IMR-90 (cell line): ENCODE results near the gene ARMC6. TPM values are rescaled to one million over a fixed set of nuclear protein-coding genes. Genes with fewer than 3 reads are reported as not detected.

ENCODE experiments used
- ATAC-seq: fragments of 200-7000 bp; cut with Tn5 transposase; 2 replicates; pipeline ENCODE4 v1.9.1; 2020; ENCODE audit warnings: low read depth, mild to moderate bottlenecking, moderate library complexity
- BruUV-seq: library from RNA; stranded (reverse); fragments of 400-500 nt; replicated peaks from 2 replicates; lab custom pipeline; 2021; lab: Mats Ljungman, UMichigan
- CTCF ChIA-PET: fragments of 300-600 bp; formaldehyde crosslinking; extraction: SDS; loops from one replicate; lab custom pipeline; 2021; ENCODE audit warnings: antibody characterized with exemption; lab: Yijun Ruan, JAX
- POLR2A ChIA-PET: fragments of 300-600 bp; sonication (Branson Sonifier 250); formaldehyde crosslinking; loops from one replicate; lab custom pipeline; 2022; ENCODE audit warnings: antibody characterized with exemption; ENCODE audit not compliant: unreplicated experiment; lab: Charles Lee
- DNase-seq: peaks from one replicate; pipeline ENCODE4 v3.0.0; 2013
- H2AFZ ChIP-seq: replicated peaks from 2 replicates; pipeline ENCODE3; 2013; ENCODE audit warnings: low read length, mild to moderate bottlenecking; ENCODE audit not compliant: poor library complexity
- H2AK5ac ChIP-seq: 2 replicates; pipeline ENCODE4 v1.6.1; 2013; ENCODE audit warnings: low read depth, low read length, inconsistent platforms
- H2AK9ac ChIP-seq: replicated peaks from 2 replicates; pipeline ENCODE3; 2013; ENCODE audit warnings: mild to moderate bottlenecking, low read depth, low read length, moderate library complexity; ENCODE audit not compliant: poor library complexity
- H2BK120ac ChIP-seq: 2 replicates; pipeline ENCODE4 v1.6.1; 2013; ENCODE audit warnings: low read depth, low read length, inconsistent platforms
- H2BK15ac ChIP-seq: 3 replicates; pipeline ENCODE4 v1.6.1; 2013; ENCODE audit warnings: low read depth, low read length, inconsistent platforms
- H2BK20ac ChIP-seq: 2 replicates; pipeline ENCODE4 v1.6.1; 2013; ENCODE audit warnings: low read depth, mild to moderate bottlenecking, inconsistent platforms, low read length, moderate library complexity
- H2BK5ac ChIP-seq: 2 replicates; pipeline ENCODE4 v1.6.1; 2013; ENCODE audit warnings: mild to moderate bottlenecking, low read depth, low read length, inconsistent platforms; ENCODE audit not compliant: poor library complexity, severe bottlenecking
- H3K14ac ChIP-seq: replicated peaks from 2 replicates; pipeline ENCODE4 v1.6.1; 2013; ENCODE audit warnings: low read depth, low read length, inconsistent platforms
- H3K18ac ChIP-seq: 2 replicates; pipeline ENCODE4 v1.6.1; 2013; ENCODE audit warnings: low read depth, low read length, control low read depth
- H3K23ac ChIP-seq: 2 replicates; pipeline ENCODE4 v1.6.1; 2013; ENCODE audit warnings: low read depth, low read length, inconsistent platforms
- H3K27ac ChIP-seq: 2 replicates; pipeline ENCODE4 v1.5.1; 2013; ENCODE audit warnings: mild to moderate bottlenecking, control low read depth, low read length; ENCODE audit not compliant: insufficient read depth
- H3K27me3 ChIP-seq: 2 replicates; pipeline ENCODE4 v1.6.1; 2013; ENCODE audit warnings: low read length; ENCODE audit not compliant: control insufficient read depth, insufficient read depth
- H3K36me3 ChIP-seq: 2 replicates; pipeline ENCODE4 v1.6.1; 2013; ENCODE audit warnings: low read length, mixed read lengths; ENCODE audit not compliant: control insufficient read depth, insufficient read depth
- H3K4ac ChIP-seq: 2 replicates; pipeline ENCODE4 v1.6.1; 2013; ENCODE audit warnings: low read depth, low read length, inconsistent platforms
- H3K4me1 ChIP-seq: 2 replicates; pipeline ENCODE4 v1.6.1; 2013; ENCODE audit warnings: low read length, mixed read lengths; ENCODE audit not compliant: control insufficient read depth, insufficient read depth
- H3K4me2 ChIP-seq: 2 replicates; pipeline ENCODE4 v1.6.1; 2013; ENCODE audit warnings: low read depth, mild to moderate bottlenecking, control low read depth, low read length, moderate library complexity
- H3K4me3 ChIP-seq: 2 replicates; pipeline ENCODE4 v1.5.1; 2013; ENCODE audit warnings: low read depth, mild to moderate bottlenecking, control low read depth, low read length, moderate library complexity; ENCODE audit not compliant: insufficient read depth
- H3K56ac ChIP-seq: 2 replicates; pipeline ENCODE4 v1.6.1; 2013; ENCODE audit warnings: low read length, inconsistent platforms; ENCODE audit not compliant: insufficient read depth; ENCODE audit errors: extremely low read depth
- H3K79me1 ChIP-seq, 2 experiments: 2 replicates each; pipeline ENCODE4 v1.6.1; 2013; ENCODE audit warnings: low read length in 2 of 2, inconsistent platforms in 1 of 2, low read depth in 1 of 2
- H3K9ac ChIP-seq: 2 replicates; pipeline ENCODE4 v1.6.1; 2013; ENCODE audit warnings: low read depth, low read length, control low read depth
- H3K9me1 ChIP-seq: 2 replicates; pipeline ENCODE4 v1.6.1; 2013; ENCODE audit warnings: low read length, inconsistent platforms; ENCODE audit not compliant: insufficient read depth
- H3K9me3 ChIP-seq: 2 replicates; pipeline ENCODE4 v1.6.1; 2013; ENCODE audit warnings: low read length; ENCODE audit not compliant: control insufficient read depth, insufficient read depth
- H4K20me1 ChIP-seq: 2 replicates; pipeline ENCODE4 v1.6.1; 2013; ENCODE audit warnings: low read length, inconsistent platforms; ENCODE audit not compliant: insufficient read depth
- H4K5ac ChIP-seq: 2 replicates; pipeline ENCODE4 v1.6.1; 2013; ENCODE audit warnings: mild to moderate bottlenecking, low read depth, low read length, control low read depth
- H4K8ac ChIP-seq, 2 experiments: 2 replicates each; pipeline ENCODE4 v1.6.1; 2013; ENCODE audit warnings: low read depth in 2 of 2, low read length in 2 of 2, control low read depth in 1 of 2, inconsistent platforms in 1 of 2
- H4K91ac ChIP-seq: 2 replicates; pipeline ENCODE4 v1.6.1; 2013; ENCODE audit warnings: low read depth, low read length, inconsistent platforms; ENCODE audit not compliant: insufficient read depth
- BHLHE40 ChIP-seq: fragments of 150-350 bp; IDR thresholded peaks from 2 replicates; pipeline ENCODE4 v1.6.1; 2016; ENCODE audit warnings: mild to moderate bottlenecking, low read depth, low read length
- CEBPB ChIP-seq: IDR thresholded peaks from 2 replicates; pipeline ENCODE4 v1.6.1; 2012; ENCODE audit warnings: low read depth, low read length, improper control_type of control experiment
- CHD1 ChIP-seq: IDR thresholded peaks from 2 replicates; pipeline ENCODE4 v1.6.1; 2012; ENCODE audit warnings: low read depth, low read length, improper control_type of control experiment
- CTCF ChIP-seq: conservative IDR thresholded peaks from 2 replicates; pipeline ENCODE4 v1.5.1; 2012; ENCODE audit warnings: mild to moderate bottlenecking, low read depth, low read length, improper control_type of control experiment
- ELK1 ChIP-seq: fragments of 150-350 bp; IDR thresholded peaks from 2 replicates; pipeline ENCODE4 v1.6.1; 2016; ENCODE audit warnings: low read depth, mild to moderate bottlenecking, low read length, moderate library complexity, borderline replicate concordance
- FOS ChIP-seq: fragments of 150-350 bp; IDR thresholded peaks from 2 replicates; pipeline ENCODE4 v1.6.1; 2016; ENCODE audit warnings: low read depth, low read length
- MAFK ChIP-seq: IDR thresholded peaks from 2 replicates; pipeline ENCODE4 v1.6.1; 2012; ENCODE audit warnings: low read depth, low read length, improper control_type of control experiment
- MAZ ChIP-seq: IDR thresholded peaks from 2 replicates; pipeline ENCODE4 v1.6.1; 2012; ENCODE audit warnings: low read depth, mild to moderate bottlenecking, low read length, improper control_type of control experiment, moderate library complexity, borderline replicate concordance
- MXI1 ChIP-seq: IDR thresholded peaks from 2 replicates; pipeline ENCODE4 v1.6.1; 2012; ENCODE audit warnings: low read depth, mild to moderate bottlenecking, low read length, moderate library complexity, borderline replicate concordance
- NFE2L2 ChIP-seq: fragments of 150-350 bp; IDR thresholded peaks from 2 replicates; pipeline ENCODE4 v1.6.1; 2016; ENCODE audit warnings: low read depth, mild to moderate bottlenecking, low read length
- POLR2A ChIP-seq: IDR thresholded peaks from 2 replicates; pipeline ENCODE4 v1.6.1; 2012; ENCODE audit warnings: mild to moderate bottlenecking, low read depth, low read length
- RAD21 ChIP-seq: IDR thresholded peaks from 2 replicates; pipeline ENCODE4 v1.6.1; 2012; ENCODE audit warnings: low read length, improper control_type of control experiment
- RCOR1 ChIP-seq: IDR thresholded peaks from 2 replicates; pipeline ENCODE4 v1.6.1; 2012; ENCODE audit warnings: mild to moderate bottlenecking, low read length, improper control_type of control experiment; ENCODE audit not compliant: insufficient replicate concordance
- RFX5 ChIP-seq: IDR thresholded peaks from 2 replicates; pipeline ENCODE4 v1.8.0; 2012; ENCODE audit warnings: low read depth, mild to moderate bottlenecking, low read length, moderate library complexity
- SMC3 ChIP-seq: fragments of 150-350 bp; IDR thresholded peaks from 2 replicates; pipeline ENCODE4 v1.6.1; 2016; ENCODE audit warnings: low read depth, mild to moderate bottlenecking, antibody characterized with exemption, low read length, moderate library complexity
- USF2 ChIP-seq: fragments of 150-350 bp; IDR thresholded peaks from 2 replicates; pipeline ENCODE4 v1.6.1; 2017; ENCODE audit warnings: mild to moderate bottlenecking, antibody characterized with exemption, low read length, low read depth
- WGBS, 2 experiments: methylation state at CpG; one replicate each; pipeline versions ENCODE4 v1.1.5 to v1.1.7; 2013; ENCODE audit warnings: missing lambda C conversion rate in 2 of 2; ENCODE audit not compliant: insufficient read length in 1 of 2; ENCODE audit errors: extremely low coverage in 2 of 2; 5-methylcytosine and 5-hydroxymethylcytosine counted together
- dilution Hi-C: fragments of 300-500 bp; cut with HindIII; formaldehyde crosslinking; loops from one replicate; pipeline ENCODE4 v1.14.3; 2018; ENCODE audit warnings: low sequenced_read_pairs; ENCODE audit not compliant: unreplicated experiment
- in situ Hi-C: fragments of 300-500 bp; cut with MboI; formaldehyde crosslinking; loops from 3 replicates; pipeline ENCODE4 v1.14.3; 2019; ENCODE audit warnings: low sequenced_read_pairs, inconsistent platforms, mixed read lengths
- intact Hi-C: fragments of 100-400 bp; cut with micrococcal nuclease; formaldehyde crosslinking; loops from 2 replicates; pipeline ENCODE4 v1.10.0; 2022
- polyA plus RNA-seq, 3 experiments: library from polyadenylated mRNA; depleted of rRNA; stranded (reverse); fragments of >200 nt; gene quantifications; 2 replicates each; pipeline ENCODE4 v1.2.3, GENCODE V29; 2012; ENCODE audit warnings: low replicate concordance in 1 of 3
- total RNA-seq: library from RNA; depleted of rRNA; stranded (reverse); fragments of >200 nt; gene quantifications from 2 replicates; pipeline ENCODE4 v1.2.3, GENCODE V29; 2012

ARMC6 gene
- total and polyA plus RNA-seq, 2 of the 4 experiments (the other 2 are of a cell fraction), result 41.5 to 52.7 TPM

- no peaks in the 10 kb centered on the region for H3K27me3 ChIP-seq
- no peaks in the 10 kb centered on the region for H3K9me3 ChIP-seq
- H3K4ac ChIP-seq, result no peak overlapping the region
- no peak overlapping the region for H3K4me2 ChIP-seq
- no peak overlapping the region for H3K23ac ChIP-seq
- no peak overlapping the region for H2BK20ac ChIP-seq
- WGBS, 2 experiments, result no CpG with 5 or more reads among the region's 13 CpGs
- dilution Hi-C loops, result no loop called here
- no peak overlapping the region for H2AFZ ChIP-seq
- ChIA-PET POLR2A (no interaction called here), CTCF (no interaction called here)
- DNase-seq (no peak), ATAC-seq (no peak)
- no peaks in the 10 kb centered on the region; the same call in 1 of the 2 replicates for H4K20me1 ChIP-seq
- no peak overlapping the region for H3K9ac ChIP-seq
- no peak overlapping the region for H2AK5ac ChIP-seq
- H2BK15ac ChIP-seq, result no peak overlapping the region
- H4K91ac ChIP-seq, result no peak overlapping the region
- no peak overlapping the region for H3K14ac ChIP-seq
- peaks cover 63% of the 10 kb centered on the region for H3K36me3 ChIP-seq
- H3K56ac ChIP-seq, result no peak overlapping the region
- no peaks in the 10 kb centered on the region; the same call in 1 of the 2 replicates for H3K9me1 ChIP-seq
- peaks cover 0 to 15% of the 10 kb centered on the region in 2 experiments; a peak in 1 of 4 replicates for H3K79me1 ChIP-seq
- intact Hi-C loops, result no loop called here
- TF ChIP-seq BHLHE40, result no peak
- TF ChIP-seq POLR2A, result no peak
- TF ChIP-seq MAFK, result no peak
- no peak for TF ChIP-seq MXI1
- no peak for TF ChIP-seq CHD1
- no peak for TF ChIP-seq MAZ
- TF ChIP-seq USF2, result no peak
- TF ChIP-seq CTCF, result no peak
- TF ChIP-seq RCOR1, result no peak
- no peak for TF ChIP-seq NFE2L2
- no peak for TF ChIP-seq CEBPB
- TF ChIP-seq RFX5, result no peak
- no peak for TF ChIP-seq SMC3
- TF ChIP-seq FOS, result no peak
- no peak for TF ChIP-seq RAD21
- TF ChIP-seq ELK1, result no peak
- H3K4me1 ChIP-seq, result no peaks in the 10 kb centered on the region
- no peak overlapping the region for H4K5ac ChIP-seq
- H3K4me3 ChIP-seq, result no peak overlapping the region
- H2BK120ac ChIP-seq, result no peak overlapping the region
- in situ Hi-C loops, result no loop called here
- no peak overlapping the region for H4K8ac ChIP-seq
- H2AK9ac ChIP-seq, result no peak overlapping the region
- H3K27ac ChIP-seq, result no peak overlapping the region
- no peak overlapping the region for H2BK5ac ChIP-seq
- no TSS peak for BruUV-seq
- H3K18ac ChIP-seq, result no peak overlapping the region
Observed at GRCh38 chr19:19055701-19056100, 22.3 kb downstream of the ARMC6 start.
